ENCODE data around the gene TPO.

- TF ChIP-seq EP300 (IDR thresholded peaks at IDR 0.05) = no peak
- no peak for TF ChIP-seq CTCF (IDR thresholded peaks at IDR 0.05)
These were observed 12.1 kb upstream of the TPO start for GRCh38 chr2:1400943-1401735.
